T47D (cell line): Measurements from ENCODE around the gene BCKDHA.
"Not testable (repeated sequence)": the region's sequence is repeated elsewhere in the genome, so short reads cannot be mapped to it uniquely, and the experiment has no call there.

ENCODE experiments used
- DNase-seq, 2 experiments: peaks; one replicate each; pipeline versions ENCODE4 v3.0.0 to v3.0.0-alpha.2; 2011 to 2012; ENCODE audit warnings: low read depth in 1 of 2, low spot score in 1 of 2
- JUND ChIP-seq: IDR thresholded peaks from 2 replicates; pipeline ENCODE4 v1.6.1; 2012; ENCODE audit warnings: low read depth
- in situ Hi-C: cut with HindIII; loops from 2 replicates; pipeline ENCODE4 v1.10.0; 2016; ENCODE audit warnings: low sequenced_read_pairs, low pct_unique_long_range_greater_than_20kb

Gene BCKDHA

GRCh38 chr19:41373993-41374392 is 23.6 kb upstream of the BCKDHA start:
- no peak for DNase-seq
- no peak for TF ChIP-seq JUND
- in situ Hi-C loops = no loop called here

DNA sequence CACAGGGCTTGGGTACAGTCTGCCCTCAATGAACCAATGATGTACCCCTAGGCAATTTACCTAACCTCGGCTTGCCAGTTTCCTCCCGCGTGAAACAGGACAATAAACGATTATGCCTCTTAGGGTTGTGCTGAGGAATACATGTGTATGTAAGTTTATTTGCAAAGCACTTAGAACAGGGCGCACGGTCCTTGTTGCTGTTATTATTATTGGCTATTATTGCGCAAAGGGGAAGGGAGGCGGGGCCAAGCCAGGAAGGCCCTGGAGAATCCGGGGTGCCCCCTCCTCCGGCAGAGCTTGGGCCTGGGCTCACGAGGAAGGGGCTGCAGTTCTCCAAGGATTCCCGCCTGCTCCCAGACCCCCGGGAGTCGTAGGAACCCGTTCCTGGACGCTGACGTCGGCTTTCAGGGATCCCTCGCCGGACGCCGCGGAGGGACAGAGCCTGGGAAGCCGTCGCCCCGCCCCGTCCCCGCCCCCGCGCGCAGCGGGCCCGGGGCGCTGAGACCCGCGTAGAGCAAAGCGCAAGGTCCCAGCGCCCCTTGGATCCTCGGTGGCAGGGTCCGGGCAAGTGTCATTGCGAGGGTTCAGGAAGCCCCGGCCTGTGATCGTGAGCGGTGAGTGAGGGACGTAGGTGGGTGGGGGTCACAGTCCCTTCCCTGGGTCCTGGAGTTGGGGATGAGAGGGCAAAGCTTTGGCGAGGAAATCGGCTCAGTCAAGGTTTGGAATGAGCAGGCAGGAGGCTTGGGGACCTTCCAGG is 21.2 kb upstream of the BCKDHA start, which contains the start of gene TMEM91:
TMEM91 (plus strand) TSS at position 293 of the 757 bp plus-strand sequence. CDS start 1,777 bp downstream, outside the sequence.
- DNase-seq = peak in 1 of 2 experiments; percentile 61
- in situ Hi-C loops = no loop called here
- TF ChIP-seq JUND = no peak

- in situ Hi-C loops = no loop called here
- TF ChIP-seq JUND = no peak
- DNase-seq = no peak
These were observed 20.6 kb upstream of the BCKDHA start for GRCh38 chr19:41376998-41377365.

- DNase-seq = no peak
- in situ Hi-C loops = no loop called here
- TF ChIP-seq JUND = no peak
These were observed 19.5 kb upstream of the BCKDHA start for GRCh38 chr19:41377977-41378709.

DNA sequence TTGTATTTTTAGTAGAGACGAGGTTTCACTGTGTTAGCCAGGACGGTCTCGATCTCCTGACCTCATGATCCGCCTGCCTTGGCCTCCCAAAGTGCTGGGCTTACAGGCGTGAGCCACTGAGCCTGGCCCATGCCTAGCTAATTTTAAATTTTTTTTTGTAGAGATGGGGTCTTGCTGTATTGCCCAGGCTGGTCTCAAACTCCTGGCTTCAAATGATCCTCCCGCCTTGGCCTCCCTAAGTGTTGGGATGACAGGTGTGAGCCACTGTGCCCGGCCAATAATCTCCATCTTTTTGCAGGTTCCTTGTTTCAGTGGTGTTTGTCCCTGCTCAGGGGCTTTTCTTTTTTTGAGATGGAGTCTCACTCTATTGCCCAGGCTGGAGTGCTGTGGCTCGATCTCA is 16.1 kb upstream of the BCKDHA start:
- DNase-seq = not testable (repeated sequence)

DNA sequence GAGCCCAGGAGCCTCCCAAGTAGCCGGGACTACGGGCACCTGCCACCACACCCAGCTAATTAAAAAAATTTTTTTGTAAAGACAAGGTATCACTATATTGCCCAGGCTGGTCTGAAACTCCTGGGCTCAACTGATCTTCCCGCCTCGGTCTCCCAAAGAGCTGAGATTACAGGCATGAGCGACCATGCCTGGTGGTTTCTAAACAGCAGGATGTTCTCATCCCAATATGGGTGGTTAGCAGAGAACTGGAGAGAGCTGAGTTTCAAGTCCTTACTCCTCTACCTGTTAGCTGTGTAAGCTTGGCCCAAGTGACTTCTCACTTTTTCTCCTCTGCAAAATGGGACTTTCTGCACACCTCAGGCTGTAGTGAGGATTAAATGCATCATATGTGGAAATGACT is 13.3 kb upstream of the BCKDHA start:
- DNase-seq = no peak
- in situ Hi-C loops = no loop called here

More for the DNA sequence above, 16.1 kb upstream of the BCKDHA start:
- in situ Hi-C loops = not testable (repeated sequence)

GRCh38 chr19:41386442-41386841 is 11.2 kb upstream of the BCKDHA start:
- TF ChIP-seq JUND = no peak
- in situ Hi-C loops = no loop called here

More for the DNA sequence above, 13.3 kb upstream of the BCKDHA start:
- no peak for TF ChIP-seq JUND

DNA sequence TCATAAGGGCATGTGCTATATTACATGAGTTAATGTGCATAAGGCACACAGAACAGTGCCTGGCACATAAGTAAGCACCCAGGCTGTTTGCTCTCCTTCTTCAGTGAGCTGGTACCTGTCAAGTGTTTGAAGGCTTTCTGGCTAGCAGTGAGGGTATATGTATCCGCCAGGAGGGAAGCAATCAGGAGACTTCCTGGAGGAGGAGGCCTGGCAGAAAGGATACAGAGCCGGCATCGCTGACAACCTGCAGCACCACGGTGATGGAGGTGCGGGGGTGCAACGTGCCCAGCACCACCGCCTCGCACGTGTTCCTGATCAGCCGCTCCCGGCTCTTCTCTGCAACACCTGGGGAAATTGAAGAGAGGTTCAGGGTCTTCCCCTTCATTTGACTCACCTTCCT is 6.0 kb upstream of the BCKDHA start:
- TF ChIP-seq JUND = no peak
- no peak for DNase-seq
- in situ Hi-C loops = no loop called here

More at GRCh38 chr19:41386442-41386841, 11.2 kb upstream of the BCKDHA start:
- no peak for DNase-seq

GRCh38 chr19:41392775-41393174 is 4.8 kb upstream of the BCKDHA start:
- DNase-seq = no peak
- no peak for TF ChIP-seq JUND
- in situ Hi-C loops = no loop called here

- DNase-seq = no peak
- no peak for TF ChIP-seq JUND
- in situ Hi-C loops = no loop called here
These were observed 2.3 kb upstream of the BCKDHA start for GRCh38 chr19:41395355-41395754.

DNA sequence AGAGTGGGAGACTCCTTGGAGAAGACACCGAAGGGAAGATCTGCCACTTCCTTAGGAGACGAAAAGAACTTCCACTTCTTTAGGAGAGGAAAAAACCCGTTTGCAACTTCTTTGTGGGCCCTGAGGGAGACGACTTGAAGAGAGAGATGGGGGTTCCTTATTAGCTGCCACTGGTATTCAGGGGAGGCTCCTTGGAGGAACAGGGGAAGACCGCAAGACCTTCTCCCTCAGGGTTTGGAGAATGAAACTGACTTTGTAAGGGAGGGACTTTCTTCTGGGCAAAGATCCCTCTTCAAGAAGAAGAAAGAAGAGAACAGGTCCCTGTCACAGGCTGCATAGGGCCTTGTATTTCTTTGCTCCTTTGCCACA is 416 bp downstream of the BCKDHA start:
- in situ Hi-C loops = no loop called here
- no peak for TF ChIP-seq JUND
- no peak for DNase-seq

DNA sequence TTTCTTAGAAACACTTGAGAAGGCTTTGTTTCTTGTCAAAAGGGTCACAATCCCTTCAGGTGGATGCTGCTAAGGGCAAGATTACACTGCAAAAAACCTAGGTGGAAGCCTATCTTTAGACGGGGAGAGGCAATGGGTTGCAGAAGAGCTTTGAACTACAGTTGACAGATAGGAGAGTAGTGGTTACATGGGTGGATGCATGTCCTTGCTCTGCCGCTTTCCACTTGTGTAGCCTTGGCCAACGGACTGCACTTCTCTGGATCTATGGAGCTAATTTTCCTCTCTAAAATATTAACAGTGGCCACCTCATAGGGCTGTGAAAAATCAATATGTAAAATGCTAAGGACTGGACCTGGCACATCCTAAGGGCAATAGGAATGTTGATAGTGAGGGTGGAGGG is 980 bp downstream of the BCKDHA start:
- TF ChIP-seq JUND = no peak
- DNase-seq = no peak

GRCh38 chr19:41399091-41399490 is 1.5 kb downstream of the BCKDHA start:
- TF ChIP-seq JUND = no peak
- no peak for DNase-seq
- in situ Hi-C loops = no loop called here

More for the DNA sequence above, 980 bp downstream of the BCKDHA start:
- in situ Hi-C loops = no loop called here

- no peak for TF ChIP-seq JUND
- in situ Hi-C loops = no loop called here
- no peak for DNase-seq
These were observed 1.9 kb downstream of the BCKDHA start for GRCh38 chr19:41399525-41399924.
